A549 (cell line): Measurements from ENCODE around the gene CD48. TPM values are rescaled to one million over a fixed set of nuclear protein-coding genes. Genes with fewer than 3 reads are reported as not detected.

ENCODE experiments used
- ATAC-seq, 2 experiments: fragments of 200-7000 bp in 1 of 2; fragments of >200 bp in 1 of 2; cut with Nextera tagmentation in 1 of 2; cut with Tn5 transposase in 1 of 2; 3 replicates each; pipeline versions ENCODE4 v1.8.0 to v1.9.1; 2018 to 2020; ENCODE audit warnings: mild to moderate bottlenecking in 1 of 2, moderate library complexity in 1 of 2
- CTCF ChIA-PET: fragments of 300-600 bp; sonication (Branson Sonifier 250); formaldehyde crosslinking; extraction: SDS; loops from one replicate; lab custom pipeline; 2021; ENCODE audit warnings: antibody characterized with exemption, inconsistent platforms; lab: Yijun Ruan, JAX
- POLR2A ChIA-PET: fragments of 350-600 bp; formaldehyde crosslinking; extraction: SDS; loops from one replicate; lab custom pipeline; 2021; ENCODE audit warnings: antibody characterized with exemption, inconsistent platforms; lab: Yijun Ruan, JAX
- DNase-seq, 2 experiments: peaks; one replicate each; pipeline versions ENCODE4 v3.0.0 to v3.0.0-alpha.2; 2011 to 2016; ENCODE audit warnings: low read depth in 1 of 2, low spot score in 1 of 2
- FAIRE-seq: peaks from 2 replicates; lab custom pipeline; 2011; peaks lifted over from hg19 to GRCh38; lab: Jason Lieb, UNC
- H3K27ac ChIP-seq, 2 experiments: fragments of >200 bp; sonication (Bioruptor Twin); formaldehyde crosslinking; 3 replicates each; pipeline ENCODE4 v1.5.1; 2016 to 2017
- H3K4me1 ChIP-seq: fragments of >200 bp; sonication (Bioruptor Twin); formaldehyde crosslinking; 3 replicates; pipeline ENCODE4 v1.6.1; 2016
- H3K4me2 ChIP-seq: fragments of >200 bp; sonication (Bioruptor Twin); formaldehyde crosslinking; 3 replicates; pipeline ENCODE4 v1.6.1; 2016
- H3K4me3 ChIP-seq: fragments of >200 bp; sonication (Bioruptor Twin); formaldehyde crosslinking; 3 replicates; pipeline ENCODE4 v1.5.1; 2016
- H3K9me3 ChIP-seq: fragments of >200 bp; sonication (Bioruptor Twin); formaldehyde crosslinking; 3 replicates; pipeline ENCODE4 v1.6.1; 2016
- BHLHE40 ChIP-seq: IDR thresholded peaks from 2 replicates; pipeline ENCODE4 v1.6.1; 2012; ENCODE audit warnings: low read depth, low read length, inconsistent platforms
- CBX2 ChIP-seq: fragments of 200-600 bp; sonication (generic); IDR thresholded peaks from 2 replicates; pipeline ENCODE4 v1.6.1; 2016; ENCODE audit warnings: low read depth, mild to moderate bottlenecking, borderline replicate concordance
- CEBPB ChIP-seq, 2 experiments: fragments of >200 bp in 1 of 2; sonication (Bioruptor Twin) in 1 of 2; formaldehyde crosslinking in 1 of 2; IDR thresholded peaks; 2 replicates each; pipeline ENCODE4 v1.6.1; 2012 to 2016
- CHD4 ChIP-seq: fragments of 200-600 bp; sonication (generic); IDR thresholded peaks from 2 replicates; pipeline ENCODE4 v1.6.1; 2016; ENCODE audit warnings: antibody characterized with exemption, mild to moderate bottlenecking, borderline replicate concordance
- EHF ChIP-seq: fragments of 250-450 bp; sonication (Bioruptor Pico); IDR thresholded peaks from 2 replicates; pipeline ENCODE4 v1.5.0; 2020; ENCODE audit warnings: mild to moderate bottlenecking
- EP300 ChIP-seq, 2 experiments: fragments of >200 bp; sonication (Bioruptor Twin); formaldehyde crosslinking; IDR thresholded peaks; 2 replicates in 1 of 2; 3 replicates in 1 of 2; pipeline ENCODE4 v1.6.1; 2016 to 2017
- FOSB ChIP-seq: fragments of 250-450 bp; sonication (Bioruptor Pico); IDR thresholded peaks from 2 replicates; pipeline ENCODE4 v1.5.0; 2020; ENCODE audit warnings: mild to moderate bottlenecking, moderate library complexity
- FOSL2 ChIP-seq, 2 experiments: fragments of 450-650 bp in 1 of 2; fragments of >200 bp in 1 of 2; sonication (Bioruptor Twin) in 1 of 2; formaldehyde crosslinking; IDR thresholded peaks; 2 replicates each; pipeline versions ENCODE4 v1.5.0 to v1.6.1; 2016 to 2020; ENCODE audit warnings: mild to moderate bottlenecking in 1 of 2, moderate library complexity in 1 of 2
- FOXS1 ChIP-seq: fragments of 250-450 bp; sonication (Bioruptor Pico); IDR thresholded peaks from 2 replicates; pipeline ENCODE4 v1.5.0; 2020; ENCODE audit warnings: mild to moderate bottlenecking, moderate library complexity
- HDAC2 ChIP-seq: fragments of 200-600 bp; sonication (generic); IDR thresholded peaks from 2 replicates; pipeline ENCODE4 v1.6.1; 2016
- HES2 ChIP-seq: fragments of >200 bp; sonication (Bioruptor Twin); formaldehyde crosslinking; IDR thresholded peaks from 2 replicates; pipeline ENCODE4 v1.6.1; 2016
- NR3C1 ChIP-seq: fragments of >200 bp; sonication (Bioruptor Twin); formaldehyde crosslinking; IDR thresholded peaks from 3 replicates; pipeline ENCODE4 v1.6.1; 2017
- PHF8 ChIP-seq: fragments of 200-600 bp; sonication (generic); IDR thresholded peaks from 2 replicates; pipeline ENCODE4 v1.6.1; 2016; ENCODE audit warnings: low read depth, mild to moderate bottlenecking, antibody characterized with exemption, moderate library complexity, borderline replicate concordance
- SMC3 ChIP-seq: fragments of >200 bp; sonication (Bioruptor Twin); formaldehyde crosslinking; IDR thresholded peaks from 3 replicates; pipeline ENCODE4 v1.6.1; 2018; ENCODE audit warnings: inconsistent platforms
- SREBF2 ChIP-seq: fragments of 450-650 bp; IDR thresholded peaks from 2 replicates; pipeline ENCODE4 v1.6.1; 2014; ENCODE audit warnings: mild to moderate bottlenecking, moderate library complexity
- ZC3H11A ChIP-seq: fragments of 450-650 bp; IDR thresholded peaks from 2 replicates; pipeline ENCODE4 v1.6.1; 2014; ENCODE audit warnings: antibody characterized with exemption, mild to moderate bottlenecking
- ZNF302 ChIP-seq: fragments of 250-450 bp; sonication (Bioruptor Pico); IDR thresholded peaks from 2 replicates; pipeline ENCODE4 v1.9.0; 2021; ENCODE audit warnings: inconsistent platforms, mild to moderate bottlenecking, moderate library complexity
- ZSCAN20 ChIP-seq: fragments of 250-450 bp; sonication (Bioruptor Pico); IDR thresholded peaks from 2 replicates; pipeline ENCODE4 v1.8.0; 2022; ENCODE audit warnings: mild to moderate bottlenecking, moderate library complexity
- WGBS: methylation state at CpG from one replicate; pipeline ENCODE4 v1.1.6; 2017; ENCODE audit errors: missing lambda C conversion rate; 5-methylcytosine and 5-hydroxymethylcytosine counted together
- polyA minus RNA-seq: library from RNA; depleted of rRNA, polyadenylated mRNA; stranded (reverse); fragments of >200 nt; gene quantifications from 2 replicates; pipeline ENCODE4 v1.2.3, GENCODE V29; 2011; rRNA and poly(A)+ RNA removed
- polyA plus RNA-seq, 4 experiments: library from polyadenylated mRNA; depleted of rRNA in 3 of 4; stranded (reverse); fragments of >200 nt; fragmentation: RNase III in 1 of 4; extraction: RNeasy Plus Mini Kit Qiagen cat#74134 plus additional on column Dnase treatment in 1 of 4; gene quantifications; 2 replicates in 3 of 4; 3 replicates in 1 of 4; pipeline ENCODE4 v1.2.3, GENCODE V29; 2011 to 2017
- TF ChIP-seq, protein P1 (sequence below): fragments of 450-650 bp; IDR thresholded peaks from 2 replicates; pipeline ENCODE4 v1.6.1; 2014; ENCODE audit warnings: antibody characterized with exemption

CD48 gene
- polyA plus RNA-seq (2011; rRNA removed) = not detected in 2 replicates
- polyA plus RNA-seq (2012; cell fraction: cytosol; rRNA removed) = not detected in 2 replicates
- not detected in 2 replicates for polyA plus RNA-seq (2012; cell fraction: nucleus; rRNA removed)
- polyA plus RNA-seq (2017; fragmentation: RNase III; extraction: RNeasy Plus Mini Kit Qiagen cat#74134 plus additional on column Dnase treatment) = not detected in 3 replicates
- polyA minus RNA-seq = not detected in 2 replicates

DNA sequence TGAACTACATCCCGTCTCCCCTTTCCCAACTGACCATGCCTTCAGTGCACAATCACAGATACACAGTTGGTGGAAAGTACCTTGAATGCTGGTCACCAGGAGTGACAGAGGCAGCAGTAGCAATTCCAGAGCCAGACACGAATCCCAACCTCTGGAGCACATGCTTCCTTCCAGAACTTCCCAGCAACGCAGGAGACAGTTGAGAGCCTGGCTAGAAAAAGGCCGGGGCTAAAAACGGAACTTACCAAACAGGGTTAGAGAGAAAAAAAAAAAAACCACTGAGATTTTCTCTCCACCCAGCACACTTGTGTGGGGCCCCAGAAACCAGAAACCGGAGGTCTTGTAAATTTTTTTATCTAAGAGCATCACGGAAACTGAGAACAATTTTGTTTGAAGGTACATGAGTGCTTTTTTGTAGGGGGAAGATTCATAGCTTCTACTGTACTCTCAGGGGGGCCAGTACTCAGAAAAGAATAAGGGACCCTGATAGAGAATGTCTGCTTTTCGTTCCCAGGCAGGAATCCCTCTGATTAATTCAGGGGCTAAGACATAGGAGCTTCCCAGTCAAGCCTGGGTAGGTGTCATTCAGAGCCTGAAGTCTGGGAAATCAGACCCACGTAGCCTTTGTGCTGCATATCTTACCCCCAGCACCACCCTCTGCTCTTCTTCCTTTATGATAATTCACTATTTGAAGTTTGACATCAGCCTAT, at the start of gene CD48:
CD48 (minus strand) TSS at position 221 of the 710 bp plus-strand sequence; CDS start at position 162, 59 bp downstream.
- ChIA-PET CTCF (interaction anchor here (1.3 to 1.6 kb wide), 2 partner anchors 240 to 278 kb away, joined by 4 to 6 read pairs; no protein-coding TSS in a partner anchor), POLR2A (no interaction called here)
- no peak for DNase-seq
- Histone ChIP-seq H3K4me3 (no peak within 1 kb of the TSS), H3K9me3 (no peaks in the 10 kb centered on the region), H3K4me1 (no peaks in the 10 kb centered on the region), H3K4me2 (no peak within 1 kb of the TSS)
- ATAC-seq = no peak
- FAIRE-seq = no peak
- WGBS = 38% methylated on average over 9 of the region's 9 CpGs
- TF ChIP-seq CHD4 (no peak), HDAC2 (no peak), HES2 (no peak), EHF (CRISPR knock-in tag) (no peak), ZNF302 (no peak), PHF8 (no peak)
- TF ChIP-seq, all 56 proteins: peak for 0
- H3K27ac ChIP-seq = no peak within 1 kb of the TSS

- 52% methylated on average over 4 of the region's 4 CpGs for WGBS
- no peaks in the 10 kb centered on the region for H3K9me3 ChIP-seq
- CTCF ChIA-PET = interaction anchor here (1.4 to 2.7 kb wide), 3 partner anchors 11 to 69 kb away, joined by 3 to 9 read pairs (median 4); no protein-coding TSS in a partner anchor
Measured at GRCh38 chr1:160761046-160761445, 49.4 kb upstream of the CD48 start.

DNA sequence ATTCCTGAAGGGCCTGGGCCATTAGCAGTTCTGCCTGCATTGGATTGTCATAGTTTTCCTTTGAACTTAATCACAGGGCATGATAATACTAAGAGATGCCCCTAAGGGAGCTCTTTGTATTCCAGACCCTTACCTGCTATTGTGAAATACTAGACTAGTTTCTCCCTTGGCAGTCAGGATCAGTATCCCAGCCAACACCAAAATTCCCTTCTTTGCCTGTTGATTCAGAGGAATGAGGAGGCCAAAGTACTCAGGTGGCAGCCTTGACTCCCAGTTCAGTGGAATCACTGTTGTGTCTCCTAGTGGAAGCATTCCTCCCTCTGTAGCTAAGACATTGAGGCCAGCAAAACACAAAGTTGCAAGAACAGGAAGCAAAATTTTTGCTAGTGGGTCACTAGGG, 48.1 kb upstream of the CD48 start:
- no peak for FAIRE-seq
- ChIA-PET CTCF (interaction anchor here (1.0 to 2.0 kb wide), 2 partner anchors 12 to 17 kb away, joined by 3 to 6 read pairs; no protein-coding TSS in a partner anchor), POLR2A (no interaction called here)
- TF ChIP-seq FOSL2 (IDR thresholded peaks at IDR 0.05) (no peak), FOSL2 (CRISPR knock-in tag; IDR thresholded peaks at IDR 0.05) (no peak), NR3C1 (no peak), HES2 (no peak), SMC3 (no peak), HDAC2 (no peak), FOXS1 (CRISPR knock-in tag) (no peak), CBX2 (no peak), CEBPB (IDR thresholded peaks at IDR 0.05) (no peak), SREBF2 (no peak)
- ATAC-seq = no peak
- Histone ChIP-seq H3K4me1 (no peaks in the 10 kb centered on the region), H3K4me2 (no peak overlapping the region), H3K9me3 (no peaks in the 10 kb centered on the region), H3K4me3 (no peak overlapping the region), H3K27ac (no peak overlapping the region)
- DNase-seq = no peak

More at GRCh38 chr1:160761046-160761445, 49.4 kb upstream of the CD48 start:
- DNase-seq (no peak), FAIRE-seq (no peak), ATAC-seq (no peak)
- POLR2A ChIA-PET = no interaction called here
- Histone ChIP-seq H3K27ac (no peak overlapping the region), H3K4me3 (no peak overlapping the region), H3K4me1 (no peaks in the 10 kb centered on the region), H3K4me2 (no peak overlapping the region)
- TF ChIP-seq FOSB (CRISPR knock-in tag) (no peak), EP300 (IDR thresholded peaks at IDR 0.05) (no peak), FOSL2 (IDR thresholded peaks at IDR 0.05) (no peak), FOSL2 (CRISPR knock-in tag; IDR thresholded peaks at IDR 0.05) (no peak), BHLHE40 (no peak), ZSCAN20 (no peak), ZC3H11A (no peak), PHF8 (no peak)
- TF ChIP-seq, protein P1, sequence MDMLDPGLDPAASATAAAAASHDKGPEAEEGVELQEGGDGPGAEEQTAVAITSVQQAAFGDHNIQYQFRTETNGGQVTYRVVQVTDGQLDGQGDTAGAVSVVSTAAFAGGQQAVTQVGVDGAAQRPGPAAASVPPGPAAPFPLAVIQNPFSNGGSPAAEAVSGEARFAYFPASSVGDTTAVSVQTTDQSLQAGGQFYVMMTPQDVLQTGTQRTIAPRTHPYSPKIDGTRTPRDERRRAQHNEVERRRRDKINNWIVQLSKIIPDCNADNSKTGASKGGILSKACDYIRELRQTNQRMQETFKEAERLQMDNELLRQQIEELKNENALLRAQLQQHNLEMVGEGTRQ = no peak
